Upper lobe of right lung (tissue), 1 donor: ENCODE measurements around the gene NDEL1. TPM values are rescaled to one million over a fixed set of nuclear protein-coding genes. Genes with fewer than 3 reads are reported as not detected.

Experiments used
- ATAC-seq: fragments of 200-7000 bp; cut with Tn5 transposase; one replicate; pipeline ENCODE4 v1.9.1; 2020; ENCODE audit warnings: mild to moderate bottlenecking, moderate library complexity
- DNase-seq: peaks from one replicate; pipeline ENCODE4 v3.0.0-alpha.2; 2020
- H3K27ac ChIP-seq: fragments of 200-600 bp; one replicate; pipeline ENCODE4 v1.8.0; 2022
- H3K27me3 ChIP-seq: fragments of 200-600 bp; one replicate; pipeline ENCODE4 v1.8.0; 2022; ENCODE audit warnings: mild to moderate bottlenecking
- H3K36me3 ChIP-seq: fragments of 200-600 bp; one replicate; pipeline ENCODE4 v1.8.0; 2022
- H3K4me1 ChIP-seq: fragments of 200-600 bp; one replicate; pipeline ENCODE4 v1.8.0; 2022
- H3K4me3 ChIP-seq: fragments of 200-600 bp; one replicate; pipeline ENCODE4 v1.8.0; 2022; ENCODE audit warnings: mild to moderate bottlenecking
- H3K9me3 ChIP-seq: fragments of 200-600 bp; one replicate; pipeline ENCODE4 v1.8.0; 2022
- CTCF ChIP-seq: fragments of 200-600 bp; IDR thresholded peaks from one replicate; pipeline ENCODE4 v1.8.0; 2022; ENCODE audit warnings: antibody characterized with exemption
- intact Hi-C: fragments of 100-400 bp; cut with DNase I; formaldehyde crosslinking; loops from one replicate; pipeline ENCODE4 v1.11.0; 2022
- total RNA-seq: library from RNA; stranded (reverse); fragmentation: NEBNext Ultra II Directional; extraction: Animal tissue kit (Norgen Biotek cat#: 25700); gene quantifications from one replicate; pipeline ENCODE4 v1.2.1, GENCODE V29; 2021
- donor health status: DM: no; HTN: yes; CAD: no; lungs with severe emphysema.

NDEL1 gene
- total RNA-seq, 1 donor from 2014 or later, result 80.6 TPM

DNA sequence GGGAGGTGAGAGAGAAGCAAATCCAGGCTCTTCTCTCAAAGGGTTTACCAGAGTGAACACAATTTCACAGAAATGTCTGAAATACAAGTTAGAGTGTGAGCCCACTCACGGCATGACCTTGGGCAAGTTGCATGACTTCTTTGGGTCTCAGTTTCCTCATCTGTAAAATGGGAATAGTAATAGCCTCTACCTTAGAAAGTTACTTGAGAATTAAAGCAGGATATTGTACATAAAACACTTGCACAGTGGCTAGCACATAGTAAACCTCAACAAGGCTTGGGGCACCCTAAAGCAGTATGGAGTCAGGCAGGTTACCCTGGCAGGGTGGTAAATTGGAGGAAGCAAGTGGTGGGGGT is 24.8 kb upstream of the NDEL1 start:
- H3K27ac ChIP-seq, result no peak overlapping the region
- peaks cover 7% of the 10 kb centered on the region for H3K4me1 ChIP-seq
- TF ChIP-seq CTCF, result no peak
- intact Hi-C loops, result loop anchor here (10.0 kb wide), 1 partner anchor 334 kb away; the partner anchor contains the start of gene CCDC42
- no peaks in the 10 kb centered on the region for H3K36me3 ChIP-seq
- H3K27me3 ChIP-seq, result no peaks in the 10 kb centered on the region
- no peaks in the 10 kb centered on the region for H3K9me3 ChIP-seq
- ATAC-seq (no peak), DNase-seq (no peak)
- no peak overlapping the region for H3K4me3 ChIP-seq

- Histone ChIP-seq H3K27me3 (no peaks in the 10 kb centered on the region), H3K36me3 (no peaks in the 10 kb centered on the region), H3K27ac (peak overlapping the region; percentile 5), H3K4me3 (no peak overlapping the region), H3K9me3 (no peaks in the 10 kb centered on the region), H3K4me1 (peaks cover 7% of the 10 kb centered on the region)
- DNase-seq (no peak), ATAC-seq (no peak)
- intact Hi-C loops, result loop anchor here (10.0 kb wide), 1 partner anchor 333 kb away; the partner anchor contains the start of gene CCDC42
- TF ChIP-seq CTCF, result no peak
These were observed 23.6 kb upstream of the NDEL1 start for GRCh38 chr17:8412089-8412488.

DNA sequence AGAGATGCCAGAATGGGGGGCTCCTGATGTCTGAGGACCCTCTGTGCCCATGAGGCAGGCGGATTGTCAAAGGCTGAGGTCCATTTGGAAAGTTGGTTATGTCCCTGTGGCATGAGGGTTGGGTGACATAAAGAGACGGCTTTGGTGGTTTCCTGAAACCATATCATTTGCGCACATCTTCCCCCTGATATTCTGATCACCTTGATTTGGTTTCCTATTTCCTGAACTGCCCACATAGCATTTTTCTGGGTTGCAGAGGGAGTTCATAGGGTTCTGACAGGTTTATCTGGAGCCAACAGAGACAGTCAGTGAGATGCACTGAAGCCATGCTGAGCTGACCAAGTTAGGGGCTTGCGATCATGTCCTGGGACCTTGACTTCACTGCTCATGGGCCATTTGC is 22.4 kb upstream of the NDEL1 start:
- Histone ChIP-seq H3K4me3 (no peak overlapping the region), H3K36me3 (no peaks in the 10 kb centered on the region), H3K27ac (no peak overlapping the region), H3K4me1 (peaks cover 7% of the 10 kb centered on the region), H3K9me3 (no peaks in the 10 kb centered on the region), H3K27me3 (no peaks in the 10 kb centered on the region)
- no peak for ATAC-seq
- intact Hi-C loops, result loop anchor here (10.0 kb wide), 1 partner anchor 331 kb away; the partner anchor contains the start of gene CCDC42
- no peak for TF ChIP-seq CTCF
- no peak for DNase-seq

DNA sequence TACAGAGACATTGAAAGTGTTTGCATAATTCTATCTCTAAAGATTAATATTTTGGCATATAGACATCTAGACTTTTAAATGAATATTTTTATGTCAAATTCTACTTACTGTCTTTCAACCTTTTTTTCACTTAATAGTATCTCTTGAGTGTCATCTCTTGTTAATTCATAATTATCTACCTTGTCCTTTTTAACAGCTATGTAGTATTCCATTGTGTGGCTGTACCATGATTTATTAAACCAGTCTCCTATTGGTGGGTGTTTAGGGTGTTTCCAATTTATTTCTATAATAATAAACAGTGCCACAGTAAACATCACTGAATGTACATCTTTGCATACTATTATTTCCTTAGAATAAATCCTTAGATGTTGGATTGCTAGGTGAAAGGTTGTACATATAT is 21.7 kb upstream of the NDEL1 start:
- intact Hi-C loops, result loop anchor here (10.0 kb wide), 1 partner anchor 331 kb away; the partner anchor contains the start of gene CCDC42
- H3K9me3 ChIP-seq, result no peaks in the 10 kb centered on the region

GRCh38 chr17:8417806-8418205 is 17.9 kb upstream of the NDEL1 start:
- DNase-seq, result no peak

More for the DNA sequence above, 21.7 kb upstream of the NDEL1 start:
- no peak overlapping the region for H3K4me3 ChIP-seq
- no peak for TF ChIP-seq CTCF
- H3K36me3 ChIP-seq, result no peaks in the 10 kb centered on the region
- no peaks in the 10 kb centered on the region for H3K27me3 ChIP-seq
- peaks cover 7% of the 10 kb centered on the region for H3K4me1 ChIP-seq
- DNase-seq (no peak), ATAC-seq (no peak)
- H3K27ac ChIP-seq, result no peak overlapping the region

More at GRCh38 chr17:8417806-8418205, 17.9 kb upstream of the NDEL1 start:
- peaks cover 22% of the 10 kb centered on the region for H3K4me1 ChIP-seq
- no peak overlapping the region for H3K27ac ChIP-seq
- no peak overlapping the region for H3K4me3 ChIP-seq
- intact Hi-C loops, result loop anchor here (10.0 kb wide), 1 partner anchor 327 kb away; the partner anchor contains the start of gene CCDC42
- H3K36me3 ChIP-seq, result no peaks in the 10 kb centered on the region
- no peaks in the 10 kb centered on the region for H3K9me3 ChIP-seq
- ATAC-seq, result peak; percentile 66
- TF ChIP-seq CTCF, result no peak
- H3K27me3 ChIP-seq, result no peaks in the 10 kb centered on the region
